MCF 10A (cell line): ENCODE measurements around the gene POLR2F. TPM values are rescaled to one million over a fixed set of nuclear protein-coding genes. Genes with fewer than 3 reads are reported as not detected.

Experiments used
- BruUV-seq: library from RNA; stranded (reverse); fragments of 400-500 nt; replicated peaks from 2 replicates; lab custom pipeline; 2021; lab: Mats Ljungman, UMichigan
- CTCF ChIA-PET: fragments of 300-600 bp; sonication (Branson Sonifier 250); formaldehyde crosslinking; extraction: SDS; loops from one replicate; lab custom pipeline; 2021; ENCODE audit warnings: antibody characterized with exemption, inconsistent platforms; lab: Yijun Ruan, JAX
- POLR2A ChIA-PET: fragments of 300-600, 350-650 bp; sonication (Branson Sonifier 250); formaldehyde crosslinking; extraction: SDS; loops from one replicate; lab custom pipeline; 2020; ENCODE audit warnings: antibody characterized with exemption, inconsistent platforms; lab: Yijun Ruan, JAX
- DNase-seq: peaks from one replicate; pipeline ENCODE4 v3.0.0-alpha.2; 2018; ENCODE audit not compliant: unreplicated experiment
- H3K27ac Mint-ChIP-seq: one replicate; pipeline ENCODE4 v1.8.0; 2022; ENCODE audit warnings: mild to moderate bottlenecking, low read depth, mixed read lengths; ENCODE audit not compliant: unreplicated experiment
- H3K27me3 Mint-ChIP-seq: one replicate; pipeline ENCODE4 v1.8.0; 2022; ENCODE audit warnings: mixed read lengths; ENCODE audit not compliant: insufficient read depth, unreplicated experiment
- H3K36me3 Mint-ChIP-seq: one replicate; pipeline ENCODE4 v1.8.0; 2022; ENCODE audit warnings: mild to moderate bottlenecking, moderate library complexity, mixed read lengths; ENCODE audit not compliant: insufficient read depth, unreplicated experiment
- H3K4me1 Mint-ChIP-seq: one replicate; pipeline ENCODE4 v1.8.0; 2022; ENCODE audit warnings: mixed read lengths; ENCODE audit not compliant: insufficient read depth, unreplicated experiment
- H3K4me3 Mint-ChIP-seq: one replicate; pipeline ENCODE4 v1.8.0; 2022; ENCODE audit warnings: mild to moderate bottlenecking, moderate library complexity, mixed read lengths; ENCODE audit not compliant: unreplicated experiment
- H3K9me3 Mint-ChIP-seq: one replicate; pipeline ENCODE4 v1.8.0; 2022; ENCODE audit warnings: mixed read lengths; ENCODE audit not compliant: unreplicated experiment
- CTCF ChIP-seq: fragments of 200-600 bp; IDR thresholded peaks from one replicate; pipeline ENCODE4 v1.8.0; 2022; ENCODE audit warnings: antibody characterized with exemption, mild to moderate bottlenecking; ENCODE audit not compliant: unreplicated experiment
- intact Hi-C: fragments of 100-400 bp; cut with micrococcal nuclease; formaldehyde crosslinking; loops from 2 replicates; pipeline ENCODE4 v1.14.1; 2022
- total RNA-seq: library from RNA; stranded (reverse); gene quantifications from 2 replicates; pipeline ENCODE4 v1.2.3, GENCODE V29; 2022

Gene POLR2F
- total RNA-seq, 1 experiment from 2014 or later: 87.5 TPM

GRCh38 chr22:37929390-37929789, 24.1 kb upstream of the POLR2F start:
- H3K4me1 Mint-ChIP-seq: peaks cover 22% of the 10 kb centered on the region
- ChIA-PET POLR2A (interaction anchor here (1.2 to 1.3 kb wide), 2 partner anchors 24 to 42 kb away, joined by 4 to 6 read pairs; partner anchors contain the start of gene MICALL1), CTCF (no interaction called here)
- no TSS peak for BruUV-seq
- intact Hi-C loops: no loop called here
- no peaks in the 10 kb centered on the region for H3K9me3 Mint-ChIP-seq
- no peak overlapping the region for H3K4me3 Mint-ChIP-seq
- H3K36me3 Mint-ChIP-seq: peaks cover 85% of the 10 kb centered on the region
- TF ChIP-seq CTCF: no peak
- DNase-seq: no peak
- H3K27ac Mint-ChIP-seq: no peak overlapping the region
- H3K27me3 Mint-ChIP-seq: no peaks in the 10 kb centered on the region

GRCh38 chr22:37930270-37930951, 23.1 kb upstream of the POLR2F start:
- CTCF ChIA-PET: interaction anchor here (0.6 to 4.6 kb wide), 9 partner anchors 16 to 67 kb away, joined by 3 to 22 read pairs (median 4); partner anchors contain the start of genes C22orf23, MICALL1 and POLR2F

GRCh38 chr22:37930952-37931440, 22.5 kb upstream of the POLR2F start:
- TF ChIP-seq CTCF: no peak
- peaks cover 22% of the 10 kb centered on the region for H3K4me1 Mint-ChIP-seq
- BruUV-seq: no TSS peak
- intact Hi-C loops: loop anchor here (1.0 kb wide), 1 partner anchor 114 kb away; no protein-coding TSS in a partner anchor
- DNase-seq: no peak
- no peaks in the 10 kb centered on the region for H3K27me3 Mint-ChIP-seq
- POLR2A ChIA-PET: interaction anchor here (1.1 to 4.7 kb wide), 5 partner anchors 13 to 44 kb away, joined by 3 to 34 read pairs (median 4); partner anchors contain the start of gene MICALL1
- no peak overlapping the region for H3K27ac Mint-ChIP-seq
- CTCF ChIA-PET: interaction anchor here (0.7 to 4.6 kb wide), 10 partner anchors 19 to 181 kb away, joined by 3 to 22 read pairs (median 4); partner anchors contain the start of genes C22orf23, MICALL1 and POLR2F
- H3K9me3 Mint-ChIP-seq: no peaks in the 10 kb centered on the region
- H3K36me3 Mint-ChIP-seq: peaks cover 93% of the 10 kb centered on the region
- no peak overlapping the region for H3K4me3 Mint-ChIP-seq

More at GRCh38 chr22:37930270-37930951, 23.1 kb upstream of the POLR2F start:
- H3K4me1 Mint-ChIP-seq: peaks cover 22% of the 10 kb centered on the region
- no peak overlapping the region for H3K4me3 Mint-ChIP-seq
- BruUV-seq: no TSS peak
- peak; percentile 32 for TF ChIP-seq CTCF
- H3K27ac Mint-ChIP-seq: no peak overlapping the region
- DNase-seq: peak; percentile 41
- POLR2A ChIA-PET: interaction anchor here (0.7 to 4.7 kb wide), 6 partner anchors 9 to 43 kb away, joined by 3 to 34 read pairs (median 4); partner anchors contain the start of gene MICALL1
- H3K36me3 Mint-ChIP-seq: peaks cover 93% of the 10 kb centered on the region
- intact Hi-C loops: loop anchor here (1.0 kb wide), 1 partner anchor 113 kb away; no protein-coding TSS in a partner anchor
- no peaks in the 10 kb centered on the region for H3K27me3 Mint-ChIP-seq
- H3K9me3 Mint-ChIP-seq: no peaks in the 10 kb centered on the region

- DNase-seq: no peak
- H3K4me3 Mint-ChIP-seq: no peak overlapping the region
- H3K27ac Mint-ChIP-seq: no peak overlapping the region
- H3K27me3 Mint-ChIP-seq: no peaks in the 10 kb centered on the region
- intact Hi-C loops: no loop called here
- BruUV-seq: no TSS peak
- ChIA-PET POLR2A (interaction anchor here (1.4 to 4.7 kb wide), 3 partner anchors 23 to 35 kb away, joined by 3 to 34 read pairs (median 23); partner anchors contain the start of gene MICALL1), CTCF (interaction anchor here (0.9 to 4.6 kb wide), 11 partner anchors 10 to 749 kb away, joined by 3 to 22 read pairs (median 5); partner anchors contain the start of gene MICALL1)
- no peaks in the 10 kb centered on the region for H3K9me3 Mint-ChIP-seq
- H3K36me3 Mint-ChIP-seq: peaks cover 94% of the 10 kb centered on the region
- H3K4me1 Mint-ChIP-seq: peaks cover 22% of the 10 kb centered on the region
- TF ChIP-seq CTCF: no peak
These were observed 21.6 kb upstream of the POLR2F start for GRCh38 chr22:37931893-37932389.
